K562 (cell line): Measurements from ENCODE around the gene APOL4.

Experiments
- CEBPB ChIP-seq: fragments of 450-650 bp; IDR thresholded peaks from 2 replicates; pipeline ENCODE4 v1.6.1; 2016; ENCODE audit warnings: missing genetic modification characterization, missing compliant biosample characterization
- ETV6 ChIP-seq, 3 experiments: fragments of 150-350 bp in 1 of 3; sonication (generic) in 1 of 3; formaldehyde crosslinking in 1 of 3; IDR thresholded peaks; 2 replicates each; pipeline versions ENCODE4 v1.6.1 to v1.8.0; 2014 to 2022; ENCODE audit warnings: borderline replicate concordance in 2 of 3, low read depth in 2 of 3, antibody characterized with exemption in 1 of 3, low read length in 1 of 3, mild to moderate bottlenecking in 1 of 3, missing genetic modification reagents in 1 of 3
- NR1H2 ChIP-seq: sonication (generic); formaldehyde crosslinking; IDR thresholded peaks from 2 replicates; pipeline ENCODE4 v1.4.0; 2020; ENCODE audit warnings: mild to moderate bottlenecking, missing genetic modification reagents
- POLR2A ChIP-seq: fragments of 450-650 bp; conservative IDR thresholded peaks from 2 replicates; pipeline ENCODE4 v1.6.1; 2016
- RAD21 ChIP-seq, 2 experiments: fragments of 250-450 bp in 1 of 2; fragments of 450-650 bp in 1 of 2; sonication (Bioruptor Pico) in 1 of 2; formaldehyde crosslinking in 1 of 2; IDR thresholded peaks in 1 of 2; conservative IDR thresholded peaks in 1 of 2; 2 replicates each; pipeline versions ENCODE4 v1.4.0 to v1.8.0; 2020 to 2022; ENCODE audit warnings: mild to moderate bottlenecking in 2 of 2, moderate library complexity in 1 of 2
- ZHX1 ChIP-seq: fragments of 150-350 bp; conservative IDR thresholded peaks from 2 replicates; pipeline ENCODE4 v1.6.1; 2014; ENCODE audit warnings: low read length
- TF ChIP-seq, protein P1 (sequence below), 3 experiments: IDR thresholded peaks in 2 of 3; conservative IDR thresholded peaks in 1 of 3; 2 replicates each; pipeline ENCODE4 v1.5.1; 2011 to 2012; ENCODE audit warnings: low read length in 3 of 3, mild to moderate bottlenecking in 3 of 3, control low read depth in 2 of 3, improper control_type of control experiment in 1 of 3, inconsistent platforms in 1 of 3, low read depth in 1 of 3, mixed read lengths in 1 of 3, moderate library complexity in 1 of 3; ENCODE audit not compliant: insufficient read depth in 2 of 3
- TF ChIP-seq, protein P2 (sequence below): fragments of 250-450 bp; sonication (Bioruptor Pico); IDR thresholded peaks from 2 replicates; pipeline ENCODE4 v1.9.0; 2021; ENCODE audit warnings: mild to moderate bottlenecking

DNA sequence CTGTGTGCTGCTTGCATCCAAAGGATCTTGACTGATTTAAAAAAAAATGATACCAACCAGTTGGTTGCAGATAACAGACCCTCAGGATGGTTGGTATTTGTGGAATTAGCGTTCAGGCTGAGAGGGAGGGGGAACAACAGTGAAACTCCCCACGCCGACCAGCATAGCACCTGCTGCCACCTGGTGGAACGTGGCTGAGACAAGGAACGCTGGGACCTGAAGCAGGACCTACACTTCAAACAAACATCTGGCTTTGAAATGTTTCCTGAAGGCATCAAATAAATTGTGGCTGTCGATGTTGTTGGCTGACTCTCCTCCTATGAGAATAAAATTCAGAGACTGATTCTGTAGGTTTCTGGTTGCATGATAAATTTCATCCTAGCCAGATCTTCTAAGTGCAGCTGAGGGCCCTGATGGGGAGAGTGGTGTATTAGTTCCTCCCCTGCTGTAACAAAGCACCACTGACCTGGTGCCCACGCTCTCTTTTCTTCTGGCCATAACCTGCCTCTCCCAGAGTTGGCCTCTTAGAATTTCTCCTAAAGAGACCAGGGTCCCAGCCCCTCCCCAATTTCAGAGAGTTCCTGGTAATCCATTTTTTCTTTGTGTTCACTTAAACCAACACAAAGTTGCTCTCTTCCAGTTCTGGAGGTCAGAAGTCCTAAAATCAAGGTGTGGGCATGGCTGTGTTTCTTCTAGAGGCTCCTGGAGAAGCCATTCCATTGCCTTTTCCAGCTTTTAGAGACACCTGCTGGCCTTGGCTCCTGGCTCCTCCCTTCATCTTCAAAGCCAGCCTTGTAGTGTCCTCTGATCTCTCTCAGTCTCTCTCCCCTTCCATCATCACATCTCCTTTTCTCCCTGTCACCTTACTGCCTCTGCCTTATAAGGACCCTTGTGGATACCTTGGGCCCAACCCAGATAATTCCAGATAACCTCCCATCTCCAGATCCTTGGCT is 20.5 kb upstream of the APOL4 start:
- no peak for TF ChIP-seq NR1H2 (CRISPR knock-in tag)
- TF ChIP-seq, protein P1, sequence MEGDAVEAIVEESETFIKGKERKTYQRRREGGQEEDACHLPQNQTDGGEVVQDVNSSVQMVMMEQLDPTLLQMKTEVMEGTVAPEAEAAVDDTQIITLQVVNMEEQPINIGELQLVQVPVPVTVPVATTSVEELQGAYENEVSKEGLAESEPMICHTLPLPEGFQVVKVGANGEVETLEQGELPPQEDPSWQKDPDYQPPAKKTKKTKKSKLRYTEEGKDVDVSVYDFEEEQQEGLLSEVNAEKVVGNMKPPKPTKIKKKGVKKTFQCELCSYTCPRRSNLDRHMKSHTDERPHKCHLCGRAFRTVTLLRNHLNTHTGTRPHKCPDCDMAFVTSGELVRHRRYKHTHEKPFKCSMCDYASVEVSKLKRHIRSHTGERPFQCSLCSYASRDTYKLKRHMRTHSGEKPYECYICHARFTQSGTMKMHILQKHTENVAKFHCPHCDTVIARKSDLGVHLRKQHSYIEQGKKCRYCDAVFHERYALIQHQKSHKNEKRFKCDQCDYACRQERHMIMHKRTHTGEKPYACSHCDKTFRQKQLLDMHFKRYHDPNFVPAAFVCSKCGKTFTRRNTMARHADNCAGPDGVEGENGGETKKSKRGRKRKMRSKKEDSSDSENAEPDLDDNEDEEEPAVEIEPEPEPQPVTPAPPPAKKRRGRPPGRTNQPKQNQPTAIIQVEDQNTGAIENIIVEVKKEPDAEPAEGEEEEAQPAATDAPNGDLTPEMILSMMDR (IDR thresholded peaks at IDR 0.05 in 2 of 3, conservative IDR thresholded peaks at IDR 0.05 in 1 of 3; ENCODE audit: insufficient read depth in 2 of 3, low read depth in 1 of 3, low read length in 3 of 3), result peak; percentile 69 to 81 (median 76)
- TF ChIP-seq CEBPB (tag), result no peak
- no peak for TF ChIP-seq POLR2A
- TF ChIP-seq RAD21 (CRISPR knock-in tag; conservative IDR thresholded peaks at IDR 0.05 in 1 of 2, IDR thresholded peaks at IDR 0.05 in 1 of 2), result peak; percentile 54 to 84
- no peak for TF ChIP-seq ETV6 (IDR thresholded peaks at IDR 0.05; ENCODE audit: borderline replicate concordance in 1 of 2, low read depth in 2 of 2, low read length in 1 of 2)
- TF ChIP-seq ETV6 (CRISPR knock-in tag; IDR thresholded peaks at IDR 0.05; ENCODE audit: borderline replicate concordance), result no peak
- TF ChIP-seq, protein P2, sequence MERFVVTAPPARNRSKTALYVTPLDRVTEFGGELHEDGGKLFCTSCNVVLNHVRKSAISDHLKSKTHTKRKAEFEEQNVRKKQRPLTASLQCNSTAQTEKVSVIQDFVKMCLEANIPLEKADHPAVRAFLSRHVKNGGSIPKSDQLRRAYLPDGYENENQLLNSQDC, result no peak
- TF ChIP-seq ZHX1, result no peak
